ENCODE results near the gene MRGPRF. TPM values are rescaled to one million over a fixed set of nuclear protein-coding genes. Genes with fewer than 3 reads are reported as not detected.

MRGPRF gene
- total RNA-seq, 1 donor from 2014 or later, result 209 TPM

DNA sequence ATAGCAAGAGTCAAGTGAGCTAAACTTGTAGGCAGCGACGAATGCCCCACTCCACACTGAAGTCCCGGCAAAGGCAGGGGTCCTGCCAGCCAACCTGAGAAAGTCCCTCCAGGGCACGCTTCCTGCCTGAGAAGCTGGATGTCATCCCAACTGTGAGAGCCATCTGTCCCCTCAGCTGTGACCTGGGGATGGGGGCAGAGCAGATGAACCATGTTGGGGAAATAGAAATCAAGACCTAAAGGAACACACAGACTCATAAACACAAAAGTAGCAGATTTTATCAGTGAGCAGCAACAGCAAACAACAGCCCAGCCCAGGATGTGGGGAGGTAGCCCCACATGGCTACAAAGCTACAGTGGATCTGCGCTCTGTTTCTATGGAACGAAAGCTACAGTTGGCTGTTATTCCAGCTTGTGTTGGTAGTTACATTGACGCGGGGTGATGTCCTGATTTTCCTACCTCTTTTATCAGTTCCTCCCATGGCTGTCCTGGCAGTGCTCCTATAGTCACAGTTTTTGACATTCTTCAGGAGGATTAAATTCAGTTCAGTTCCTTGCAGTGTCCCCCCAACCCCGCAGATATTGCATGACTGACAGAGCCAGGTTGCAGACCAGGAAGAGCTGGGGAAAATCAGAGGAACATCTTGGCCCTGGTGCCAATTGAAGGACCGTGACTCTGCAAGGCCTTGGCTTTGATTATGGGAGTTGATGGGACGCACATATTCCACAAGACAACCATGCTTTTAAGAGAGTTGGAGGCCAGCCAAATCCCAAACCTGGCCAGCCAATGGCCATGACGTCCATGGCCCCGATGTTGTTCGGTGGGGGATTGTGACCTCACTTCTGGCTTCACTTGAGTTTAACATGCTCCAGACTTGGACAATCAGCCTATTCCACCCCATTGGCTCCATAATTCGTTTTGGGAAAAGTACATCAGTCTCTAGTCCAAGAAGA is 46.9 kb downstream of the MRGPRF start:
- TF ChIP-seq, protein P1, sequence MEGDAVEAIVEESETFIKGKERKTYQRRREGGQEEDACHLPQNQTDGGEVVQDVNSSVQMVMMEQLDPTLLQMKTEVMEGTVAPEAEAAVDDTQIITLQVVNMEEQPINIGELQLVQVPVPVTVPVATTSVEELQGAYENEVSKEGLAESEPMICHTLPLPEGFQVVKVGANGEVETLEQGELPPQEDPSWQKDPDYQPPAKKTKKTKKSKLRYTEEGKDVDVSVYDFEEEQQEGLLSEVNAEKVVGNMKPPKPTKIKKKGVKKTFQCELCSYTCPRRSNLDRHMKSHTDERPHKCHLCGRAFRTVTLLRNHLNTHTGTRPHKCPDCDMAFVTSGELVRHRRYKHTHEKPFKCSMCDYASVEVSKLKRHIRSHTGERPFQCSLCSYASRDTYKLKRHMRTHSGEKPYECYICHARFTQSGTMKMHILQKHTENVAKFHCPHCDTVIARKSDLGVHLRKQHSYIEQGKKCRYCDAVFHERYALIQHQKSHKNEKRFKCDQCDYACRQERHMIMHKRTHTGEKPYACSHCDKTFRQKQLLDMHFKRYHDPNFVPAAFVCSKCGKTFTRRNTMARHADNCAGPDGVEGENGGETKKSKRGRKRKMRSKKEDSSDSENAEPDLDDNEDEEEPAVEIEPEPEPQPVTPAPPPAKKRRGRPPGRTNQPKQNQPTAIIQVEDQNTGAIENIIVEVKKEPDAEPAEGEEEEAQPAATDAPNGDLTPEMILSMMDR (IDR thresholded peaks at IDR 0.05), result no peak
- Histone ChIP-seq H3K4me3 (no peak overlapping the region), H3K9me3 (no peaks in the 10 kb centered on the region), H3K36me3 (no peaks in the 10 kb centered on the region), H3K27me3 (no peaks in the 10 kb centered on the region), H3K4me1 (no peaks in the 10 kb centered on the region), H3K27ac (no peak overlapping the region)
- peak in 1 of 2 donors; percentile 48 for DNase-seq (ENCODE audit: low spot score in 2 of 2)
- intact Hi-C loops (cut with DNase I), result no loop called here

DNA sequence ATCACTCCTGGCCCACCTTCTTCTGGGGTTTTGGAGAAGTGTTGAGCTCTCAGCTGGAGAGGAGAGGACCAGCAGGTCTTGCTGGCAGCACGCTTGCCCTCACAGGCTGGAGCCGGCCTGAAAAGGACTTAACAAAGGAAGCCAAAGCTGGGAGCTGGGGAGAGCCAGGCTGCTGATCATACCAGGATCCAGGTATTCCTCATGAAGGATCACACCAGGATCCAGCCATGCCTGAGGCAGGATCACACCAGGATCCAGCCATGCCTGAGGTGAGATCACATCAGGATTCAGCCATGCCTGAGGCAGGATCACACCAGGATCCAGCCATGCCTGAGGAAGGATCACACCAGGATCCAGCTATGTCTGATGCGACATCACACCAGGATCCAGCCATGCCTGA is 49.3 kb downstream of the MRGPRF start:
- Histone ChIP-seq H3K4me3 (no peak overlapping the region), H3K36me3 (no peaks in the 10 kb centered on the region), H3K27me3 (no peaks in the 10 kb centered on the region), H3K4me1 (no peaks in the 10 kb centered on the region), H3K9me3 (no peaks in the 10 kb centered on the region), H3K27ac (no peak overlapping the region)
- intact Hi-C loops (cut with DNase I), result no loop called here
- peak in 1 of 2 donors; percentile 43 for DNase-seq (ENCODE audit: low spot score in 2 of 2)
- TF ChIP-seq, protein P1 (IDR thresholded peaks at IDR 0.05), result no peak

- Histone ChIP-seq H3K27me3 (no peaks in the 10 kb centered on the region), H3K4me3 (no peak overlapping the region), H3K27ac (no peak overlapping the region), H3K36me3 (no peaks in the 10 kb centered on the region), H3K4me1 (no peaks in the 10 kb centered on the region), H3K9me3 (no peaks in the 10 kb centered on the region)
- intact Hi-C loops (cut with DNase I), result no loop called here
- TF ChIP-seq, protein P1 (IDR thresholded peaks at IDR 0.05), result peak in 2 of 3 experiments; percentile 17 to 46
- DNase-seq (ENCODE audit: low spot score in 2 of 2), result peak in 1 of 2 donors; percentile 65
These were observed 50.4 kb downstream of the MRGPRF start for GRCh38 chr11:68962527-68963250.

GRCh38 chr11:68961245-68961644 is 51.8 kb downstream of the MRGPRF start:
- intact Hi-C loops (cut with DNase I), result no loop called here
- H3K4me1 ChIP-seq, result no peaks in the 10 kb centered on the region
- DNase-seq (ENCODE audit: low spot score in 2 of 2), result no peak
- TF ChIP-seq, protein P1 (IDR thresholded peaks at IDR 0.05), result no peak
- H3K9me3 ChIP-seq, result no peaks in the 10 kb centered on the region
- H3K27me3 ChIP-seq, result no peaks in the 10 kb centered on the region
- H3K36me3 ChIP-seq, result no peaks in the 10 kb centered on the region
- H3K4me3 ChIP-seq, result no peak overlapping the region
- no peak overlapping the region for H3K27ac ChIP-seq

DNA sequence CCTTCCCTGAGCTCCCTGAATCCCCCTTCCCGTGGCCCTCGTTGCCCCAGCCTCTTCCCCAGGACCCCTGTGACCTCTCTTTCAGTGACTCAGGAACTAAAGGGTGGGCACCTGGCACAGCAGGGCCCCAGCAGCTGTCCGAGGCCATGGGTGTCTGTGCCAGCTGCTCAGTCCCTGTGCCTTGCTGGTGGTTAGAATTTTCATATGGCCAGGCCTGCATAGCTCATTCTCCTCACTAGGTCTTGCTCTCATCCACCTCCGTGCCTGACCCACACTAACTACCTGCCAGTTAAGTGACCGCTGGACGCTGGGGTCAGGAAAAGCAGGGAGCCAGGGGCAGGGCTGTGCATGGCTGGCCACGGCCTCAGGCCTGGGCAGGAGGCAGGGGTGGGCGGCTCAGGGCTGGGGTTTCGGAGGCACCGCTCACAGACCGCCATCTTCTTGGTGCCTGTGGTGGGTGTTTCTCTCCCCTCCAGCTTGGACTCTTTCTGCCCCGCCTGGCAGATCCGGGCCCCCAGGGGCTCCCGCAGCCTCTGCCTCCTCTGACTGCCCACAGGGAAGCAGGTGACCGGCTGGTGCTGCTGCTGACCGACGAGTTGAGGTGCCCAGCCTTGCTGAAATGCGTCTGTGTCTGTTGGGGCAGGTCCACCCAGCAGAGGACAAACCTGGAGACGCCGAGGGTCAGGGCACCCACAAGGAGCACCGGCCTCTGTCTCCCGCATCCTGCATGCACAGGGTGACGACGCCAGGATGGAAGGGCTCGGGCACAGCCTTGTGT is 52.6 kb downstream of the MRGPRF start:
- TF ChIP-seq, protein P1 (IDR thresholded peaks at IDR 0.05), result no peak
- H3K9me3 ChIP-seq, result no peaks in the 10 kb centered on the region
- H3K4me1 ChIP-seq, result no peaks in the 10 kb centered on the region
- DNase-seq (ENCODE audit: low spot score in 2 of 2), result no peak
- H3K4me3 ChIP-seq, result no peak overlapping the region
- no peaks in the 10 kb centered on the region for H3K27me3 ChIP-seq
- H3K36me3 ChIP-seq, result no peaks in the 10 kb centered on the region
- H3K27ac ChIP-seq, result no peak overlapping the region
- intact Hi-C loops (cut with DNase I), result no loop called here

Measured in ascending aorta (tissue), 2 donors.